GM18951 (cell line): ENCODE measurements around the gene TNFSF18.
"Not testable (repeated sequence)": the region's sequence is repeated elsewhere in the genome, so short reads cannot be mapped to it uniquely, and the experiment has no call there.

ENCODE experiments used
- POLR2A ChIP-seq: IDR thresholded peaks from 4 replicates; pipeline ENCODE4 v1.6.1; 2011; ENCODE audit warnings: mild to moderate bottlenecking; ENCODE audit not compliant: insufficient read length, insufficient read depth; ENCODE audit errors: extremely low read depth
- in situ Hi-C: fragments of 300-500 bp; cut with MboI; formaldehyde crosslinking; loops from one replicate; pipeline ENCODE4 v1.12.0; 2022; ENCODE audit warnings: low sequenced_read_pairs, mixed read lengths, inconsistent platforms; ENCODE audit not compliant: unreplicated experiment

Gene TNFSF18, protein sequence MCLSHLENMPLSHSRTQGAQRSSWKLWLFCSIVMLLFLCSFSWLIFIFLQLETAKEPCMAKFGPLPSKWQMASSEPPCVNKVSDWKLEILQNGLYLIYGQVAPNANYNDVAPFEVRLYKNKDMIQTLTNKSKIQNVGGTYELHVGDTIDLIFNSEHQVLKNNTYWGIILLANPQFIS

GRCh38 chr1:173050865-173051264 is at the start of gene TNFSF18:
Gene TNFSF18 (minus strand): TSS chr1:173050941. CDS start chr1:173050896, 45 bp downstream.
- in situ Hi-C loops, result no loop called here
- no peak for TF ChIP-seq POLR2A

GRCh38 chr1:173099166-173099565 is 48.4 kb upstream of the TNFSF18 start:
- no peak for TF ChIP-seq POLR2A
- in situ Hi-C loops, result no loop called here

GRCh38 chr1:173098117-173098516 is 47.4 kb upstream of the TNFSF18 start:
- no peak for TF ChIP-seq POLR2A
- in situ Hi-C loops, result no loop called here

DNA sequence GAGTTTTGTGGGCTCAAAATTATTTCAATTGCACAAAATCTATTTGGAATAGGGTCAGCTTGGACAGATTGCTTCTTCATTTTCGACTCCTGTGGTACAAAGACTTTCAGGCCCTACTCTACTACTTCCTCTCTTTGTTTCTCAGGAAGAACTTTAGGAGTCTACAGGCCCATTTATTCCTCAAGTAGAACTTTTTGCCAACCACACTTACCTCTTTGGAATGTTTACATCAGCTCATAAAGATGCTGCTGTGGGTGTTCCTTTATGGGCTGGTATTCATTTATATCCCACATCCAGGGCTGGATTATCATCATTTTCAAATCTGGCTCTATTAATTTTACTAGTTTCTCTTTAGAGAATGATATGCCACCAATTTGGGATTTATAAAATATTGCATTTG is 46.3 kb upstream of the TNFSF18 start:
- in situ Hi-C loops, result no loop called here
- no peak for TF ChIP-seq POLR2A

DNA sequence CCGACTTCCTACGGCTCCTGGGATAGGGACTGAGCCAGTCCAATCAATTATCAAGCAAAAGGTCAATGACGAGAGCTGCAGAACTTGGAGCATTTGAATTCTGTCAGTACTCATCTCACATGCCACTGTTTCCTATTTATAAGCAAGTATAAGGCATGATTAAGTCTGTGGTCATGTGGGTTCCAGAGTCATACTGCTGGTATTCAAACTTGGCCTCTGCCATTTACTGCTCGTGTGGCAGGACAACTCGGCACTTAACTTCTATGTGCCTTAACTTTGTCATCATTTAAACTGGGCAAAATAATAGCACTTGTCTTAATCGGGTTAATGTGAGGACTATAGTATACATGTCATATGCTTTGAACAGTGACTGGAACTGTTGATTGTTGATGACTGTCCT is 44.9 kb upstream of the TNFSF18 start:
- in situ Hi-C loops, result no loop called here

DNA sequence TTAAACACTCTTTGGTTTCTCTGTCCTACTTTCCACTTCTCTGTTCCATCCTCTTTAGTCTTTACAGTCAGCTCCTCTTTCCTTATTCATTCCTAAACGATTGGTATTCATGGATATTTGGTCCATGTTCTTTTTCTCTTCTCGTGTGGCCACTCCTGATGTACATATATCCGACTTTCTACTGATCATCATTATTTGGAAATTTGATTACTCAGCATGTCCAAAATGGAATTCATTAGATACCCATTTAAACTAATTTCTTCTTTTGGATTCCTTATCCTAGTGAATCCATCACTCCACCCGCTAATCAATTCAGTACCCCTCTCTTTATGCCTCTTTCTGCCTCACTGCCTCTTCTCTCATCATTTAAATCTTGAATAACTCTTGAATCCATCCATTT is 43.8 kb upstream of the TNFSF18 start:
- TF ChIP-seq POLR2A, result no peak
- in situ Hi-C loops, result no loop called here

More for the DNA sequence above, 44.9 kb upstream of the TNFSF18 start:
- no peak for TF ChIP-seq POLR2A

- no peak for TF ChIP-seq POLR2A
- in situ Hi-C loops, result no loop called here
Observed at GRCh38 chr1:173093691-173094445, 43.1 kb upstream of the TNFSF18 start.

DNA sequence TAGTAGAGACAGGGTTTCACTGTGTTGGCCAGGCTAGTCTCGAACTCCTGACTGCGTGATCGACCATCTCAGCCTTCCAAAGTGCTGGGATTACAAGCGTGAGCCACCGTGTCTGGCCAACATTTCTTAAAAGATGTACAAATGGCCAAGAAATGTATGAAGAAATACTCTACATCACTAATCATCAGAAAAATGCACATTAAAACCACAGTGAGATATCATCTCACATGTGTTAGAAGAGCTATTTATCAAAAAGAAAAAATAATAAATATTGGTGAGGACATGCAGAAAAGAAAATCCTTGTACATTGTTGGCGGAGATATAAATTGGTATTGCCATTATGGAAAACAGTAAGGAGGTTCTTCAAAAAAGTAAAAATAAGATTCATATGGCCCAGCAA is 33.6 kb upstream of the TNFSF18 start:
- TF ChIP-seq POLR2A, result no peak
- in situ Hi-C loops, result no loop called here

DNA sequence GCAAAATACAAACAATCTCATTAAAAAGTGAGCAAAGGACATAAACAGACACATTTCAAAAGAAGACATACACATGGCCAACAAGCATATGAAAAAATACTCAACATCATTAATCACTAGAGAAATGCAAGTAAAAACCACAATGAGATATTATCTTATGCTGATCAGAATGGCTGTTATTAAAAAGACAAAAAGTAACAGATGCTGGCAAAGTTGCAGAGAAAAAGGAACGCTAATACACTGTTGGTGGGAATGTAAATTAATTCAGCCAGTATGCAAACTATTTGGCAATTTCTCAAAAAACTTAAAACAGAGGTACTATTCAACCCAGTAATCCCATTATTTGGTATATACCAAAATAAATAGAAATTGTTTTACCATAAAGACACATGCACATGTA is 32.2 kb upstream of the TNFSF18 start:
- in situ Hi-C loops, result no loop called here
- TF ChIP-seq POLR2A, result no peak

DNA sequence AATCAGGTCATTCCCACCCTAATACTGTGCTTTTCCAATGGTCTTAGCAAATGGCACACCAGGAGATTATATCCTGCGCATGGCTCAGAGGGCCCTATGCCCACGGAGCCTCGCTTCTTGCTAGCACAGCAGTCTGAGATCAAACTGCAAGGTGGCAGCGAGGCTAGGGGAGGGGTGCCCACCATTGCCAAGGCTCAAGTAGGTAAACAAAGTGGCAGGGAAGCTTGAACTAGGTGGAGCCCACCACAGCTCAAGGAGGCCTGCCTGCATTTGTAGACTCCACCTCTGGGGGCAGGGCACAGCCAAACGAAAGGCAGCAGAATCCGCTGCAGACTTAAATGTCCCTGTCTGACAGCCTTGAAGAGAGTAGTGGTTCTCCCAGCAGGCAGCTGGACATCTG is 23.5 kb upstream of the TNFSF18 start:
- in situ Hi-C loops, result not testable (repeated sequence)

- TF ChIP-seq POLR2A, result no peak
Observed at GRCh38 chr1:173064011-173064410, 13.3 kb upstream of the TNFSF18 start.

GRCh38 chr1:173063171-173063570 is 12.4 kb upstream of the TNFSF18 start:
- TF ChIP-seq POLR2A, result no peak
- in situ Hi-C loops, result no loop called here

More at GRCh38 chr1:173064011-173064410, 13.3 kb upstream of the TNFSF18 start:
- in situ Hi-C loops, result no loop called here

DNA sequence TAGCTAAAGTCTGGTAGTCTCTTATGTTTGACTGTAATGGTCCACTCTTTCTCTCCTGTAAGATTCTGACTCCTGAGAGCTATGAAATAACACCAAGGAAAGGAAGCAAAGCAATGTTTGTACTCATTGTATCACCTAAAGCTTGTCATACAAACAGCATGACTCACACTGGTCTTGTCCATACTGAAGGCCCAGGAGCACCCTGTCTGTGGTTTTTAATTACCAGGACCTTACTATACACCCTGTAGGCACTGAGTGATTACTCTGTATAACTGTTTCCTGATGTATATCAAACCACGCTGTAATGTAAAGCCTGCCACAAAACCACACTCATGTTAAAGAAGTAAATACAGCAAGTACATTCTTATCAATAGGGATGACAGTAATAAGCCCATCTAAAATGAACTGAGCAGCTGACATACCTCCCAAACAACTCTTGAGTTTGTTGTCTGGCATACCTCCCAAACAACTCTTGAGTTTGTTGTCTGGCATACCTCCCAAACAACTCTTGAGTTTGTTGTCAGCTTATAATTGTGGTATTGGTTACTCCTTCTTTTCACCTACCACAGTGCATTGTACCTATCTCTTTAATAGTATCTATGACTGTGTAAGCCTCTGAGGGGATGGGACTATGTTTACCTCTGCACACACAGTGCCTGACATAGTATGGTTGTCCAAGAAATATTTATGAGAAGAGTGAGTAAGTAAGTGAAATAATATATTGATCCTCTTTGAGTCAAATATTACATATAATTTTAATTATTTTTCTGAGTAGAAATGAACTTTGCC is 11.6 kb upstream of the TNFSF18 start:
- in situ Hi-C loops, result no loop called here
- no peak for TF ChIP-seq POLR2A

DNA sequence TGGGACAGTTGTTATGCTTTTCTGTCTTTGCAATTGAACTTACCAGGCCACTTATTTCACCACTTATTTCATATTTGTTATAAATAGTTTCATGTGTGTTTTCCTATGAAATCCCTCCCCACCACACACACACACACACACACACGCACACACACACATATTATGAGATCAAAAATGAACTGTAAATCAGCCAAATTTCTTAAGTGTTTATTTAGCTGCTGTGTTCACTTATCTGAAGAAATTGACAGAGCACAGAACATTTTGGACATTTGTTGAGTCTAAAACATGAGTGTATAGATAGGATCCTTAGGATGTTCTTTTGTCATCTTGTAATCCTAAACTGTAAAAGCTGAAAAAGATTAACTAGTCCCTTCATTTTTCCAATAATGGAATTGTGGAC is 7.8 kb upstream of the TNFSF18 start:
- in situ Hi-C loops, result no loop called here
- no peak for TF ChIP-seq POLR2A

GRCh38 chr1:173057984-173058383 is 7.2 kb upstream of the TNFSF18 start:
- TF ChIP-seq POLR2A, result no peak
- in situ Hi-C loops, result no loop called here
